Natural killer cell (primary cell): ENCODE data around the gene HEPN1. TPM values are rescaled to one million over a fixed set of nuclear protein-coding genes. Genes with fewer than 3 reads are reported as not detected.

Experiments used
- ATAC-seq, 3 donors: fragments of 150-1000 bp in 2 of 3; fragments of 200-7000 bp in 1 of 3; cut with Tn5 transposase; 1 replicate in 1 of 3; 2 replicates in 2 of 3; pipeline ENCODE4 v1.10.0; 2021; ENCODE audit warnings: mild to moderate bottlenecking in 2 of 3, moderate library complexity in 2 of 3
- DNase-seq, 2 donors: peaks; one replicate each; pipeline versions ENCODE4 v3.0.0 to v3.0.0-alpha.2; 2013 to 2021; ENCODE audit warnings: mixed read lengths in 1 of 2
- H3K27ac ChIP-seq: one replicate; pipeline ENCODE4 v1.5.1; 2013; ENCODE audit warnings: mild to moderate bottlenecking, low read length
- H3K27me3 ChIP-seq: one replicate; pipeline ENCODE4 v1.6.1; 2013; ENCODE audit warnings: low read length; ENCODE audit not compliant: control insufficient read depth, insufficient read depth
- H3K36me3 ChIP-seq: one replicate; pipeline ENCODE4 v1.6.1; 2013; ENCODE audit warnings: low read length; ENCODE audit not compliant: control insufficient read depth, insufficient read depth
- H3K4me1 ChIP-seq: one replicate; pipeline ENCODE4 v1.6.1; 2013; ENCODE audit warnings: low read length; ENCODE audit not compliant: control insufficient read depth, insufficient read depth
- H3K4me3 ChIP-seq: one replicate; pipeline ENCODE4 v1.5.1; 2013; ENCODE audit warnings: low read length
- H3K9me3 ChIP-seq: one replicate; pipeline ENCODE4 v1.6.1; 2013; ENCODE audit warnings: low read length; ENCODE audit not compliant: control insufficient read depth, insufficient read depth
- H3K27ac Mint-ChIP-seq, 2 donors: one replicate each; pipeline ENCODE4 v1.8.0; 2022; ENCODE audit warnings: mild to moderate bottlenecking in 2 of 2, mixed read lengths in 2 of 2, moderate library complexity in 1 of 2
- H3K27me3 Mint-ChIP-seq, 2 donors: one replicate each; pipeline ENCODE4 v1.8.0; 2022; ENCODE audit warnings: low read depth in 2 of 2, mixed read lengths in 2 of 2
- H3K36me3 Mint-ChIP-seq: one replicate; pipeline ENCODE4 v1.8.0; 2022; ENCODE audit warnings: mixed read lengths
- H3K4me1 Mint-ChIP-seq, 2 donors: one replicate each; pipeline ENCODE4 v1.8.0; 2022; ENCODE audit warnings: mixed read lengths in 2 of 2
- H3K4me3 Mint-ChIP-seq: one replicate; pipeline ENCODE4 v1.8.0; 2022; ENCODE audit warnings: mild to moderate bottlenecking, moderate library complexity, mixed read lengths
- H3K9me3 Mint-ChIP-seq, 2 donors: one replicate each; pipeline ENCODE4 v1.8.0; 2022; ENCODE audit warnings: mixed read lengths in 2 of 2
- WGBS: methylation state at CpG from one replicate; pipeline ENCODE4 v1.1.7; 2013; ENCODE audit warnings: missing lambda C conversion rate; ENCODE audit not compliant: insufficient coverage; 5-methylcytosine and 5-hydroxymethylcytosine counted together
- intact Hi-C: fragments of 100-400 bp; cut with micrococcal nuclease; formaldehyde crosslinking; loops from one replicate; pipeline ENCODE4 v1.14.2; 2022
- total RNA-seq, 4 donors: library from RNA; stranded (reverse); fragments of 120-200 nt in 1 of 4; gene quantifications; one replicate each; pipeline versions ENCODE4 v1.2.3 to v1.2.4, GENCODE V29; 2013 to 2022
- TF ChIP-seq, protein P1 (sequence below): fragments of 200-600 bp; IDR thresholded peaks from one replicate; pipeline ENCODE4 v1.8.0; 2022; ENCODE audit warnings: antibody characterized with exemption

Gene HEPN1
- total RNA-seq, 3 donors from 2014 or later (not counting 1 experiment from before 2014, with no cell fraction given) = not detected

DNA sequence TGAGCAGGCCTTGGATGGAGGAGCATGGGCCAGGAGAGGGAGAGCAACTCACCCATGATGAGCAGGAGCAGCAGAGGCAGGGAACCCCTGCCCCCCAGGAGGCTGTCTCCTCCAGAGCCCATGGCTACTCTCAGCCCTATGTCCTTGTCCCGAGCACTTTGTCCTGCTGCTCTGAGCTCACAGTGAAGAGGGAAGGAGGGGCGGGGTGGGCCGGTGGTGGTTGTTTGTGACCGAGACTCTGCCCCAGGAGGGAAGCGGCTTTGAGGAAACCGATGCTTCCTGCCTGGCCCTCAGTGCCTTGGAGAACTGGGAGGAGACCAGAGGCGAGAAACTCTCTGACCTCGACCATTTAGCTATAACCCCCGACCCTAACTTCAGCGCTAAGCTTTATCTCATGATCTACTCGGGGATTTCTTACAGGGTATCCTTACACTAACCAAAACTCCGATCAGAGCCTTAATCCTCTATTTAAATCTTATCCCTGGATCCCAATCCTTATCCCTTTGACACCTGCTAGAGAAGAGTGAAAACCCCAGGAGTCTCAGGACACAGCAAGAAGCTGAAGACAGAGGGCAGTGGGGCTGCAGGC, 21.3 kb upstream of the HEPN1 start, which contains the start of gene ROBO4:
ROBO4 (minus strand) TSS at position 192 of the 589 bp plus-strand sequence; CDS start at position 122, 70 bp downstream.
- no peaks in the 10 kb centered on the region for H3K36me3 Mint-ChIP-seq
- Histone ChIP-seq H3K36me3 (no peaks in the 10 kb centered on the region), H3K9me3 (no peaks in the 10 kb centered on the region), H3K4me1 (peaks cover 5% of the 10 kb centered on the region), H3K27me3 (peaks cover 2% of the 10 kb centered on the region), H3K27ac (no peak within 1 kb of the TSS), H3K4me3 (no peak within 1 kb of the TSS)
- H3K4me3 Mint-ChIP-seq = no peak within 1 kb of the TSS
- peaks cover 0 to 9% of the 10 kb centered on the region in 2 donors for H3K4me1 Mint-ChIP-seq
- intact Hi-C loops = no loop called here
- no peak within 1 kb of the TSS for H3K27ac Mint-ChIP-seq
- H3K9me3 Mint-ChIP-seq = no peaks in the 10 kb centered on the region
- TF ChIP-seq, protein P1, sequence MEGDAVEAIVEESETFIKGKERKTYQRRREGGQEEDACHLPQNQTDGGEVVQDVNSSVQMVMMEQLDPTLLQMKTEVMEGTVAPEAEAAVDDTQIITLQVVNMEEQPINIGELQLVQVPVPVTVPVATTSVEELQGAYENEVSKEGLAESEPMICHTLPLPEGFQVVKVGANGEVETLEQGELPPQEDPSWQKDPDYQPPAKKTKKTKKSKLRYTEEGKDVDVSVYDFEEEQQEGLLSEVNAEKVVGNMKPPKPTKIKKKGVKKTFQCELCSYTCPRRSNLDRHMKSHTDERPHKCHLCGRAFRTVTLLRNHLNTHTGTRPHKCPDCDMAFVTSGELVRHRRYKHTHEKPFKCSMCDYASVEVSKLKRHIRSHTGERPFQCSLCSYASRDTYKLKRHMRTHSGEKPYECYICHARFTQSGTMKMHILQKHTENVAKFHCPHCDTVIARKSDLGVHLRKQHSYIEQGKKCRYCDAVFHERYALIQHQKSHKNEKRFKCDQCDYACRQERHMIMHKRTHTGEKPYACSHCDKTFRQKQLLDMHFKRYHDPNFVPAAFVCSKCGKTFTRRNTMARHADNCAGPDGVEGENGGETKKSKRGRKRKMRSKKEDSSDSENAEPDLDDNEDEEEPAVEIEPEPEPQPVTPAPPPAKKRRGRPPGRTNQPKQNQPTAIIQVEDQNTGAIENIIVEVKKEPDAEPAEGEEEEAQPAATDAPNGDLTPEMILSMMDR = no peak
- WGBS = 7% methylated on average over 12 of the region's 12 CpGs
- H3K27me3 Mint-ChIP-seq = peaks cover 17 to 28% of the 10 kb centered on the region in 2 donors
- no peak for DNase-seq
- no peak for ATAC-seq

DNA sequence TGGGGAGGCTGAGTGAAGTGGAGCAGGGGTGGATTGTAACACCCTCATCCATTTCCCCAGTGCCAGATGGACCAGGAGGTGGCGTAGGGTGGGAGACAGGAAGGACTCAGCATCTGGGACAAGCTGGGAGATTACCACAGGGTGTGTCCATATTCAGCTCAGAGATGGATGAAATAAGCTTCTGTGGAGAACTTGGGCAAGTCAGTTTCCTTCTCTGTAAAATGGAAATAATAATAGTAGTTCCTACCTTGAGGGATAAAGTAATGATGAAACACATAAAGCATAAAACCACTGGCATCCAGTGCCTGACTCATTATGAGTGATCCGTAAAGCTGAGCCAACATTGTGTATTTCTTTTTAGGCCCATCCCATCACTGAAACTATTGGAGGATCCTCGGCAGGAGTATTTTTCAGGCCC, 20.8 kb upstream of the HEPN1 start:
- Mint-ChIP-seq H3K9me3 (no peaks in the 10 kb centered on the region), H3K27ac (no peak overlapping the region), H3K4me1 (peaks cover 0 to 9% of the 10 kb centered on the region in 2 donors), H3K4me3 (no peak overlapping the region), H3K27me3 (peaks cover 18 to 33% of the 10 kb centered on the region in 2 donors), H3K36me3 (no peaks in the 10 kb centered on the region)
- DNase-seq = no peak
- Histone ChIP-seq H3K4me3 (no peak overlapping the region), H3K27ac (no peak overlapping the region), H3K27me3 (peaks cover 5% of the 10 kb centered on the region), H3K9me3 (no peaks in the 10 kb centered on the region), H3K36me3 (no peaks in the 10 kb centered on the region), H3K4me1 (peaks cover 5% of the 10 kb centered on the region)
- TF ChIP-seq, protein P1 = no peak
- intact Hi-C loops = no loop called here
- WGBS = 74% methylated on average over 2 of the region's 3 CpGs
- no peak for ATAC-seq

DNA sequence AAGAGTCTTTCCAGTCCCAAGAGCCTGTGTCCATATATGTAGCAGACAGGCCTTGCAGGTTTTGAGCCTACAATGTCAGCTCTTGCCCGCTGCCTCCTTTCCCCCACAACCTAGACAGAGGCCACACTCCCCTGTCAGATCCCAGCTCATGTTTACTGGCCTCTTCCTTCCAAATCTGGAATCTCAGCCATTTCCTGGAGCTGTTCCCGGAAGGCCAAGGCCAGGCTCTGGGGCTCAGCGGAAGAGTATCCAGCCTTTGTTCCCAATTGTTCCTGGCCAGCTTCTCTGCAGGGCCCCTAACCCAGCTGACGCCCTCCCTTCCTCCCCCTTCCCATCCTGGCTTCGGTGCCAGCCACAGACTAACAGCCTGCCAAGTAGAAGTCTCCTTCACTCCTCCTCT, 20.3 kb upstream of the HEPN1 start:
- Mint-ChIP-seq H3K4me3 (no peak overlapping the region), H3K4me1 (peaks cover 0 to 9% of the 10 kb centered on the region in 2 donors), H3K27ac (no peak overlapping the region), H3K9me3 (no peaks in the 10 kb centered on the region), H3K27me3 (peaks cover 20 to 36% of the 10 kb centered on the region in 2 donors), H3K36me3 (no peaks in the 10 kb centered on the region)
- ATAC-seq = no peak
- TF ChIP-seq, protein P1 = no peak
- H3K27me3 ChIP-seq = peaks cover 5% of the 10 kb centered on the region
- no peaks in the 10 kb centered on the region for H3K36me3 ChIP-seq
- H3K27ac ChIP-seq = no peak overlapping the region
- H3K4me1 ChIP-seq = peaks cover 5% of the 10 kb centered on the region
- no peak overlapping the region for H3K4me3 ChIP-seq
- intact Hi-C loops = no loop called here
- H3K9me3 ChIP-seq = no peaks in the 10 kb centered on the region
- 74% methylated on average over 5 of the region's 5 CpGs for WGBS
- no peak for DNase-seq
